GM12891 (cell line): Measurements from ENCODE around the gene EPS8L1.

Experiments used
- DNase-seq: peaks from one replicate; pipeline ENCODE4 v3.0.0; 2011; ENCODE audit warnings: low spot score; ENCODE audit not compliant: insufficient read length
- FAIRE-seq: peaks from 2 replicates; lab custom pipeline; 2011; peaks lifted over from hg19 to GRCh38; lab: Jason Lieb, UNC
- PAX5 ChIP-seq: IDR thresholded peaks from 2 replicates; pipeline ENCODE4 v1.6.1; 2011; ENCODE audit warnings: low read length, moderate library complexity, mild to moderate bottlenecking; ENCODE audit not compliant: insufficient read depth, severe bottlenecking
- POLR2A ChIP-seq: IDR thresholded peaks from 2 replicates; pipeline ENCODE4 v1.6.1; 2011; ENCODE audit warnings: low read depth, low read length, control low read depth
- POLR2AphosphoS5 ChIP-seq: IDR thresholded peaks from 2 replicates; pipeline ENCODE4 v1.6.1; 2011; ENCODE audit warnings: low read depth, low read length, control low read depth
- POU2F2 ChIP-seq: IDR thresholded peaks from 2 replicates; pipeline ENCODE4 v1.6.1; 2011; ENCODE audit warnings: low read depth, mild to moderate bottlenecking, control low read depth, low read length, moderate library complexity
- SPI1 ChIP-seq: IDR thresholded peaks from 2 replicates; pipeline ENCODE4 v1.6.1; 2011; ENCODE audit warnings: low read depth, low read length, control low read depth
- TAF1 ChIP-seq: IDR thresholded peaks from 2 replicates; pipeline ENCODE4 v1.6.1; 2011; ENCODE audit warnings: low read depth, low read length, control low read depth

EPS8L1 gene

DNA sequence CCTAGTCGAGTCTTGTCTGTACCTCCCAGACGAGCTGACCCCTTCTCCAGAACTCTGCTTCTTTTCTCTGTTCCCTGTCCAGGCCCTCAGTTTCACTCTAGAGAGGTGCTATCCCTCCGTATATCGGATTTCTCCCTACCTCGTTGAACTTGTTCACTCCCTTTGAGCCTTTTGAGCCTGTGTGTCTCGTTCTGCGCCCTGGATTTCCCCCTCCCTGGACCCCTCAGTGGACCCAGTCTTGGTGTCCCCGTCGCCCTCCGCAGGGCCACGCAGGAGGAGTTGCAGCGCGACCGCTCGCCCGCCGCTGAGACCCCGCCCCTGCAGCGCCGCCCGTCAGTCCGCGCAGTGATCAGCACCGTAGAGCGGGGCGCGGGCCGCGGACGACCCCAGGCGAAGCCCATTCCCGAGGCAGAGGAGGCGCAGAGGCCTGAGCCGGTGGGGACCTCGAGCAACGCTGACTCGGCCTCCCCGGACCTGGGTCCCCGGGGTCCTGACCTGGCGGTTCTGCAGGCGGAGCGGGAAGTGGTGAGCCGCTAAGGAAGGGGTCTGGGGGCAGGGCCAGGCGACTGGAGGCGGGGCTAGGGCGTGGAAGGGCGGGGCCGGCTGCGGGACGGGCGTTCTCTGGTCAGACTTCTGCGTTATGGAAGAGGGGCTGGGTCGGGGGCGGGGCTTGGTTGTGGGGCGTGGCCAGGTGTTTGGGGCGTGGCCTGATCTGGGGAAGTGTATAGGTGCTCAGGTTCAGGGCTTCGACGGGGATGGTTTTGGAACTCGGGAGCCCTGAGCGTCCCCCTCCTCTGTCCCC is 5.5 kb downstream of the EPS8L1 start:
- FAIRE-seq = no peak
- TF ChIP-seq SPI1 (no peak), TAF1 (no peak), POU2F2 (no peak), PAX5 (no peak), POLR2AphosphoS5 (no peak), POLR2A (no peak)
- peak; percentile 89 for DNase-seq

DNA sequence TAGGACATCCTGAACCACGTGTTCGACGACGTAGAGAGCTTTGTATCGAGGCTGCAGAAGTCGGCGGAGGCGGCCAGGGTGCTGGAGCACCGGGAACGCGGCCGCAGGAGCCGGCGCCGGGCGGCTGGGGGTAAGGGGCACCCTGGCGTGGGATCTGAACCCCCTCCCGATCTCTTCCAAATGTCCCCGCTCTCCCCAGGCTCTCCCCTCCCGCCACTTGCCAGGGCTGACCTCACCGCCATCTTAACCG is 6.0 kb downstream of the EPS8L1 start:
- DNase-seq (no peak), FAIRE-seq (peak; percentile 71)
- no peak for TF ChIP-seq POU2F2
- TF ChIP-seq POLR2AphosphoS5 = no peak
- TF ChIP-seq TAF1 = no peak
- no peak for TF ChIP-seq SPI1
- TF ChIP-seq PAX5 = no peak
- no peak for TF ChIP-seq POLR2A

DNA sequence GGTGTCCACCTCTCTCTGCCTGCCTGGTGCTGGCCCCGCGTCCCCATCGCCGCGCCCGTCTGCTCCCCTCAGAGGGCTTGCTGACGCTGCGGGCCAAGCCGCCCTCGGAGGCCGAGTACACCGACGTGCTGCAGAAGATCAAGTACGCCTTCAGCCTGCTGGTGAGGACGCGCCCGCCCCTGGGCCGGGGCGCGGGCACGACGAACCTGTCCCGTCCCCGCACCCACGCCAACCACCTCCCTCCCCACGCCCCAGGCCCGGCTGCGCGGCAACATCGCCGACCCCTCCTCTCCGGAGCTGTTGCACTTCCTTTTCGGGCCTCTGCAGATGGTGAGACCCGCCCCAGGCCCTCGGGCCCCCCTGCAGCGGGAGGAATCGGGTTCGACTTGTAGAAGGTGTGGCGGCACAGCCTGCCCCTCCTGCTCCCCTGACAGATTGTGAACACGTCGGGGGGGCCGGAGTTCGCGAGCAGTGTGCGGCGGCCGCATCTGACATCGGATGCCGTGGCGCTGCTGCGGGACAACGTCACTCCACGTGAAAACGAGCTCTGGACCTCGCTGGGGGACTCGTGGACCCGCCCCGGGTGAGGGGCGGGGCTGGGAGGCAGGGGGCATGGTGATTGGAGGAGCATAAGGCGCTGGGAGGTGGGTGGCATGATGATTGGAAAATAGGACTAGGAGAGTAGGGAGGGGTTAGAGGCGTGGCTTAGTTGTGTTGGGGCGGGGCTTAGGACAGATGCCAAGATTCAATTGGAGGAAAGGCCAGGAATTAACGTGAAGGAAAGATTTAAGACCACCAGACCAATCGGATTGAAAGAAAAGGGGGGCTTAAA is 6.6 kb downstream of the EPS8L1 start:
- DNase-seq = no peak
- TF ChIP-seq PAX5 = no peak
- no peak for TF ChIP-seq POLR2A
- TF ChIP-seq SPI1 = no peak
- no peak for TF ChIP-seq POLR2AphosphoS5
- no peak for TF ChIP-seq TAF1
- no peak for TF ChIP-seq POU2F2
- no peak for FAIRE-seq

DNA sequence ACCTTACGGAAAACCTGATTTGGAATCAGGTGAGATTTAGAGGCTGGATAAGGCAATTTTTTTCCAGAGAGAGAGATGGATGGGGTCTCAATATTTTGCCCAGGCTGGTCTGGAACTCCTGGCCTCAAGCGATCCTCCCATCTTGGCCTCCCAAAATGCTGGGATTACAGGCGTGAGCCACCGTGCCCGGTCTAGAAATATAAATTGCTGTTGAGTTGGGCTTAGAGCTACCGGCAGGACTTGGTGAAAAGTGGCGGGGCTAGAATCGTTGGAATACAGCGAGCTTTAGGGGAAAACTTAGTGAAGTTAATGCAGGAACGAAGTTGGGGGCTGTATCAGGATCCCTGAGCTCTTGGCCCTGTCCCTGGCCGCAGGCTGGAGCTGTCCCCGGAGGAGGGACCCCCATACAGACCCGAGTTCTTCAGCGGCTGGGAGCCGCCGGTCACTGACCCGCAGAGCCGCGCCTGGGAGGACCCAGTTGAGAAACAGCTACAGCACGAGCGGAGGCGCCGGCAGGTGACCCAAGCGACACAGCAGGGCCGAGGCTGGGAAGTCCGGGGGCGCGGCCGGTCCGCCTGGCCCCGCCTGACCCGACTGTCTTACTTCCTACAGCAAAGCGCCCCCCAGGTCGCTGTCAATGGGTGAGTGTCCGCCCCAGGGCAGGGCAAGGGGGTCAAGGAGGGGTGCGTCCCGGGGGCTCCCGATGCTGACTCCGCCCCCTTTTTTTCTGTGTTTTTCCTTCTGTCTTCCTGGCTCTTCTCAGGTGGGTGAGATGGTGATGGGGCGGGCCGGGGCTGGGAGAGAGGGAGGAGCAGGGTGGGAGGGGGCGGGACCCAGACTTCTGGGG is 7.6 kb downstream of the EPS8L1 start:
- no peak for DNase-seq
- TF ChIP-seq TAF1 (no peak), POLR2A (no peak), PAX5 (no peak), POLR2AphosphoS5 (no peak), POU2F2 (no peak), SPI1 (no peak)
- FAIRE-seq = no peak

DNA sequence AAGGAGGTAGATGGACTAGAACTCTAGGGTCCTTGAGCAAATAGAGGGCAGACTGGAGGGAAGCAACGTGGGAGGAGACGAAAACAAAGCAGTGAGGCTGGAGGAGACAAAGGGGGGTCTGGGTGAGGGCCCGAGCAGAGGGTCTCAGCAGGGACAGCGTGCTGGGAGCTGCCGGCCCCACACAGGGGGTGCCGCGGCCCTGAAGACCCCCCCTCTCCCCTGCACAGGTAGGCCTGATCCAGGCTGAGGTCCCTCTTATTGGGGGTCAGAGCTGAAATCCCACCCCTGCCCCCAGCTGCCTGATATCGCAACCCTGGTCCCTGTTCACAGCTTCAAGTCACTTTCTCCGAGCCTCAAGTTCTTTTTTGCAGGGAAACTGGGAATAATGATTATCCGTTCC is 8.7 kb downstream of the EPS8L1 start:
- no peak for DNase-seq
- TF ChIP-seq PAX5 = no peak
- FAIRE-seq = no peak

DNA sequence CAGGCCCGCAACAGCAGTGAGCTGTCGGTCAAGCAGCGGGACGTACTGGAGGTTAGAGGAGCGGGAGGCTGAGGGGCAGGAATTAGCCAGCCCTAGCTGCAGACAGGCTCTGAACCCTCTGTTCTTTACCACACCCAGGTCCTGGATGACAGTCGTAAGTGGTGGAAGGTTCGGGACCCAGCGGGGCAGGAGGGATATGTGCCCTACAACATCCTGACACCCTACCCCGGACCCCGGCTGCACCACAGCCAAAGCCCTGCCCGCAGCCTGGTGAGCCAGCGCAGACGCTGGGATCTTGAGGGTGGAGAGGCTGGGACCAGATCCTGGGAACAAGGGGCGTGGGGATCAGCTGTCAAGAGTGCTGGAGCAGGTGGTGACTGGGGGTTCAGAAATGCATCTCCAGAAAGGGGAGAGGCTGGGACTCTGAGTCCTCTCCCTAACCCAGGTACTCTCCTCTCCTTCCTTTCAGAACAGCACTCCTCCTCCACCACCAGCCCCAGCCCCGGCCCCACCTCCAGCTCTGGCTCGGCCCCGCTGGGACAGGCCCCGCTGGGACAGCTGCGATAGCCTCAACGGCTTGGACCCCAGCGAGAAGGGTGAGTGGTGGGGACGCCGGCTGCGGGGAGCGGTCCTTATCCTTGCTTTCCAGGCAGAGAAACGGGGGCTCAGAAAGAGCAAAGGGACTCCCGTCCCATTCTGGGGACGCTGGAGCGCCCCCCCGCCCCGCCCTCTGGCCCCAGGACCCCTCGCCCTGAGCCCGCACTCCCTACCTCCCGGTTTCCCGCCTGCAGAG is 10.4 kb downstream of the EPS8L1 start:
- FAIRE-seq (peak; percentile 62), DNase-seq (no peak)
- no peak for TF ChIP-seq PAX5
- TF ChIP-seq POU2F2 = no peak
- TF ChIP-seq TAF1 = no peak
- no peak for TF ChIP-seq POLR2AphosphoS5
- no peak for TF ChIP-seq POLR2A
- TF ChIP-seq SPI1 = no peak

DNA sequence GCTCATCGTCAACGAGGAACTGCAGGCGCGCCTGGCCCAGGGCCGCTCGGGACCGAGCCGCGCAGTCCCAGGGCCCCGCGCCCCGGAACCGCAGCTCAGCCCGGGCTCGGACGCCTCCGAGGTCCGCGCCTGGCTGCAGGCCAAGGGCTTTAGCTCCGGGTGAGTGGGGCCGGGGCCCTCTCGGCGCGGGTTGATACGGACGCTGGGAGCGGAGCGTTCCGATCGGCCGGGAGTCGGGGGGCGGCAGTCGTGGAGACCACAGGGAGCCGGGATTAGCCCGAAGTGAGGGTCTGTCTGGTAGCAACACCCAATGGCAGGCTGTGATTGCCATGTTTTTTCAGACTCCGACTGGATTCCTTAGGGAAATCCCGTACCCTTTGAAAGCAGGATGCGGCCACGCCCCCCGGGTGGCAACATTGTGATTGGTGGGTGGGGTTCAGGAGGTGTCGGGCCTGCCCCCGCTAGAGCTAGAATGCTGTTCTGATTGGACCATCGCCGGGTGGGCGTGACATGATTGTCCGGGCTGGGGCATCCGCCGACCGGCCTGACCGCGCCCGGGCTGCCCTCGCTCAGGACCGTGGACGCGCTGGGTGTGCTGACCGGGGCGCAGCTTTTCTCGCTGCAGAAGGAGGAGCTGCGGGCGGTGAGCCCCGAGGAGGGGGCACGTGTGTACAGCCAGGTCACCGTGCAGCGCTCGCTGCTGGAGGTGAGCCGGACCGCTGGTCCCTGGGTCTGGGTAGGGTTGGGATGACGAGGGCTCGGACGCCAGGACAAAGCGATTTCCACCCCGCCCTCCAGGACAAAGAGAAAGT is 11.3 kb downstream of the EPS8L1 start:
- FAIRE-seq (peak; percentile 69), DNase-seq (peak; percentile 73)
- no peak for TF ChIP-seq POLR2AphosphoS5
- no peak for TF ChIP-seq POU2F2
- TF ChIP-seq PAX5 = no peak
- no peak for TF ChIP-seq POLR2A
- TF ChIP-seq TAF1 = no peak
- no peak for TF ChIP-seq SPI1

DNA sequence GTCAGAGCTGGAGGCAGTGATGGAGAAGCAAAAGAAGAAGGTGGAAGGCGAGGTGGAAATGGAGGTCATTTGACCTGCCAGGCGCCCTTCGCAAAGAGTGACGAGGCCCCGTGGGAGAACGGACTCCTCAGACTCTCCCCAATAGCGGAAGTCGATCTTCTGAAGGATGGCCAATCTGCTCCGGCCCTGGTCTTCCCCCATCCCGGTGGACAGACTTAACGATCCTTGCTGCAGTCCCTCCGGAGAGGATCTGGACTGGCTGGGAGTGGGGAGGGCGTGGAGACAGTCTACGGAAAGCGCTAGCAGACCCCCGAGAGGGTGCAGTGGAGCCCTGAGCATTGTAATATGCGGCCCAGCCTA is 11.9 kb downstream of the EPS8L1 start:
- TF ChIP-seq PAX5 (no peak), POLR2AphosphoS5 (no peak), POU2F2 (no peak), SPI1 (no peak), TAF1 (no peak), POLR2A (no peak)
- no peak for FAIRE-seq
- DNase-seq = no peak
